GM18909 (cell line): Measurements from ENCODE around the gene SURF4.
"Not testable (repeated sequence)": the region's sequence is repeated elsewhere in the genome, so short reads cannot be mapped to it uniquely, and the experiment has no call there.

ENCODE experiments used
- ATAC-seq: cut with Tn5 transposase; IDR thresholded peaks from one replicate; pipeline ENCODE4 v1.9.1; 2021; ENCODE audit warnings: mild to moderate bottlenecking; ENCODE audit not compliant: unreplicated experiment, poor library complexity

The SURF4 gene

DNA sequence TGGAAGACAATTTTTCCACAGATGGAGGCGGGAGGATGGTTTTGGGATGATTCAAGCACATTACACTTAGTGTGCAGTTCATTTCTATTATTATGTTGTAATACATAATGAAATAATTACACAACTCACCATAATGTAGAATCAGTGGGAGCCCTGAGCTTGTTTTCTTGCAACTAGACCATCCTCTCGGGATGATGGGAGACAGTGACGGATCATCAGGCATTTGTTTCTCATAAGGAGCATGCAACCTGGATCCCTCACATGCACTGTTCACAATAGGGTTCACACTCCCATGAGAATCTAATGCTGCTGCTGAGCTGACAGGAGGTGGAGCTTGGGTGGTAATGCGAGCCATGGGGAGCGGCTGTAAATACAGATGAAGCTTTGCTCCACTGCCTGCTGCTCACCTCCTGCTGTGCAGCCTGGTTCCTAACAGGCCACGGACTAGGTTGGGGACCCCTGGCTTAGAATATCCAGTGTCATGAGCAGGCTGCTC lies 1.9 kb upstream of the SURF4 start:
- ATAC-seq, result no peak

DNA sequence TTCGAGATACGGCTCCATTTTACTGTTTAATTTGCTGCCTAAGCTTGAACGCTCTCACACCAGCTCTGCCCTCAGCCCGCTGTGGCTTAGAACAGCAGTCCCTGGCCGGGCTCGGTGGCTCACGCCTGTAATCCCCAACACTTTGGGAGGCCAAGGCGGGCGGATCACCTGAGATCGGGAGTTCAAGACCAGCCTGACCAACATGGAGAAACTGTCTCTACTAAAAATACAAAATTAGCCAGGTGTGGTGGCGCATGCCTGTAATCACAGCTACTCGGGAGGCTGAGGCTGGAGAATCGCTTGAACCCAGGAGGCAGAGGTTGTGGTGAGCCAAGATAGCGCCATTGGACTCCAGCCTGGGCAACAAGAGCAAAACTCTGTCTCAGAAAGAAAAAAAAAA lies 1.4 kb upstream of the SURF4 start:
- ATAC-seq, result not testable (repeated sequence)

DNA sequence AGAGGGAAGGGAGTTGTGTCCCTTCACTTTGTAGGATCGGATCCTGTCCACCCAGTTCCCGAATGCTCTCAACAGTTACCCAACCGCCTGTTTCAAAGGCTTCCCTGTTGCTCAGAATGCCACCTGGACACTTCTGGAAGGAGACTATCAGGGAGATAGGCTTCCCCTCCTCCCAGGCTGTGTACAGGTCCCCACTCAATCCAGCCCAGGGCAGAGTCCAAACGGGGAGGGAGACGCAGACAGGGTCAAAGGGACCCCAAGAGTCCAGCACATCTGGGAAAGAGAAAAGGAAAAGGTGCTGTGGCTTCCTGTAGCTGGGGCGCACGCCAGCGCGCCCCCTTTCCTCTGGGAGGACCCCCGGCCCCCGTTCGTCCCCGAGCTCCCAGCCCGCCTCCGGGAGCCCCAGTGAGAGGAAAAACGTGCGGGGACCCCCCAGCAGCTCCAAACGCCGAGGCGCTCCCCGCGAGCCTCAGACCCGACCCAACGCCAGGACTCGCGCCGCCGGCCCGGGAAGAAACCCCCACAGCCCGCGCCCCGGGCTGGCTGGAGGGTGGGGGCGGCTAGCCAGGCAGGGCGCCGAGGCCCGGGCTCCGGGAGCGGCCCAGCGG lies 640 bp downstream of the SURF4 start:
- ATAC-seq, result peak; percentile 8

- no peak for ATAC-seq
Observed at GRCh38 chr9:133374612-133375115, 1.2 kb downstream of the SURF4 start.

- ATAC-seq, result no peak
Observed at GRCh38 chr9:133372144-133372543, 3.7 kb downstream of the SURF4 start.

- ATAC-seq, result no peak
Observed at GRCh38 chr9:133371261-133371711, 4.6 kb downstream of the SURF4 start.

DNA sequence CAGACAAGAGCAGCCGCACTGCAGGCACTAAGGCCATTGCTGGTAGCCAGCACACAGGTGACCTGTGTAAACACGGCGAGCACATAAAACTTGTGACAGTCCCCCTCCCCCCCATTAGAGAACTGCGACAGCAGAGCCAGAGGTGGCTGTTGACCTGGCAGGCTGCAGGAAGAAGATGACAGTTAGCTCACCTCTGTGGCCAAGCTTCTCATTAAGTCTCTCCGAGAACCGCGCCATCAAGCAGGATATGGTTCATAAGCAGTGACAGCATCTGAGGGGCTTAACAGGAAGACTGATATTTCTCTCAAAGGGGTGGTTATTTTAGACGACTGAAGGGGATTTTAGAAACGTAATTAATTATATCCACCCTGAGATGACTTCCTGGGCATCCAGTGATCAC lies 5.2 kb downstream of the SURF4 start:
- no peak for ATAC-seq

DNA sequence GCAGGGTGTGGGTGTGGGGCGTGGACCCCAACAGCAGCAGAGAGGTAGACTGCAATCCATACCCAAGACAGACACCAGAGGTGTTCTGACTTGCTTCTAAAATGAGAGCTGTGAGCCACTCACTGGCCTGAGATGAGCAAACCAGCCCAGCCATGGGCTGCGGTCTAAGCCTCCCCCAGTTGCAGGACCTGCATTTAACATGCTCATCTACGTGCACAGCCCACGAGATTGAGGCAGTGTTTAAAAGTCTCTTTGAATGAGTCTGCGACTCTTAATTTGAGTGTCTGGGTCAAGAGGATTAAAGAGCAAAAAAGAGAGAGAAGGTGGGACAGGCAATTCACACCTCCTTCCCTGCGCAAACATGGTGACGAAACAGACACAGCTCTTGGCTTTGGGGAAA lies 5.9 kb downstream of the SURF4 start:
- ATAC-seq, result no peak

GRCh38 chr9:133369422-133369821 lies 6.4 kb downstream of the SURF4 start:
- ATAC-seq, result no peak

DNA sequence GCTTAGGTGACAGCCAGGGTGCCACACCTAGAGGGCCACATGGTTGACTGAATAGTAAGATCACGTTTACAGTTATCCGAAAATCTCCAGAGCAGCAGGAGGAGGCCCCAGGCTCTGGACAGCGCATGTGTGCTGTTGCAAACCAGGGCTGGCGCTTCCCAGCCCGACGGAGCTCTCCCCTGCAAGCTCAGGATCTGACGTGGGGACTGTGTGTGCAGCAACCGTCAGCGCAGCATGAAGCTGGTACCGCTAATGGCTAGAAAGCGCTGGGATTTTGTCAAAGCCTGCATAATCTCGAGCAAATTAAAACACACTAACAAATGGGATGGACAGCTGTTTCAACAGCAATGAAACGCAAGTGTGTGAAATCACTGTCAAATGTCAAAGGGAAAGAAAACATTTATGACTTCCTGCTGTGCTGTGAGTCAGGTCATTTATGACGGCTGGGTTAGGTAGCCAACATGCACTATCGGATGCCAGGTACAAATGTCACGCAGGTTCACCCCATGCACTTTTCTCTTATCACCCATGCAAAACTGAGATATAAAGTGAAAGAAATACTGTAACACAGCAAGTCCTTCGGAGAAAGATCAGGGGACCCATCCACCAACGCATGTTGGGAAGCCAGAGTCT lies 7.5 kb downstream of the SURF4 start:
- ATAC-seq, result no peak

DNA sequence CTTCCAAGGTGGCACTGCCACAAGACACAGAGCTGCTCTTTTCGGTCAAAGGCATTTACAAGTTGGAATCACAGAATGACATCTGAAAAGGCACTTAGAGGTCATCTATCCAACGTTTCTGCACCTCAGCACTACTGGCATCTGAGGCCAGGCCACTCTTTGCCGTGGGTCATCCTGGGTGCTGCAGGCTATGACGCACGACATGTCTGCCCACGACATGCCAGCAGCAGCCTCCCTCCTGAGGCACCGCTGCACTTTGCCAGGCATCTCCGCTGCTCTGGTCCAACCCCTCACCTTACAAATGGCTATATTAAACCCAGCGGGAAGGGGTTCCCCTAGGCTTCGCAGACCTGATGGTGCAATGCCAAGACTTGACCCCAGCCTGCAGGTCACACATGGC lies 8.1 kb downstream of the SURF4 start:
- no peak for ATAC-seq

- no peak for ATAC-seq
Observed at GRCh38 chr9:133367221-133367620, 8.6 kb downstream of the SURF4 start.

GRCh38 chr9:133366435-133366834 lies 9.4 kb downstream of the SURF4 start:
- no peak for ATAC-seq

DNA sequence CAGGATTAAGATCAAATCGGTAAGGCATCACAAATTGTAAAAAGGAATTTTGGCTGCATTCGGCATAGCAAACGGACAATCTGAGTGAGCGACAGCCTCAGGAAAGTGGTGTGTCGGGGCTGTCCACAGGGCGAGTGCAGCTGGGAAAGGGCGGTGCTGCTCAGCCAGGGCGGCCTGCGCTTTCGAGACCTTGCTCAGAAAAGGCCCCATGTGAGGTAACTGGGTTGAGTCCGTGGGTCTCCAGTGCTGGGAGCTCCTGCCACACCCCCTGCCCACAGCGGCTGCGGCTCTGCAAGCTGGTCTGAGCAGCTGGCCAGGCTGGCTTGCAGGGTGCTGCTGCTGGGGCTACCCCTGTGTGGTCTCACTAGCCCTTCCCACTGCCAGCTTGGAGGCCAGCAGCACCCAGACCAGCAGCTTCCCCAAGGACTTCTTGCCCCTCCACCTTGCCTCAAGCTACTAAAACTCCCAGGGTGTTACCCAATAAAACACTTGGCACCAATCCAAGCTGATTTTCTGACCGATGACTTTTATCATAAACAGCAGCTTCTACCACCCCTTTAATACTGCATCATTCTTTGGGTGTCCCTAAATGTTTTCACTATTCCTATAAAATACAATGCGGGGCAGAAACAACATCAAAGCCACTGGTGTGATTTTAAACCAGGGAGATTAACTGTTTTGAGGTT lies 13.4 kb downstream of the SURF4 start:
- ATAC-seq, result no peak

DNA sequence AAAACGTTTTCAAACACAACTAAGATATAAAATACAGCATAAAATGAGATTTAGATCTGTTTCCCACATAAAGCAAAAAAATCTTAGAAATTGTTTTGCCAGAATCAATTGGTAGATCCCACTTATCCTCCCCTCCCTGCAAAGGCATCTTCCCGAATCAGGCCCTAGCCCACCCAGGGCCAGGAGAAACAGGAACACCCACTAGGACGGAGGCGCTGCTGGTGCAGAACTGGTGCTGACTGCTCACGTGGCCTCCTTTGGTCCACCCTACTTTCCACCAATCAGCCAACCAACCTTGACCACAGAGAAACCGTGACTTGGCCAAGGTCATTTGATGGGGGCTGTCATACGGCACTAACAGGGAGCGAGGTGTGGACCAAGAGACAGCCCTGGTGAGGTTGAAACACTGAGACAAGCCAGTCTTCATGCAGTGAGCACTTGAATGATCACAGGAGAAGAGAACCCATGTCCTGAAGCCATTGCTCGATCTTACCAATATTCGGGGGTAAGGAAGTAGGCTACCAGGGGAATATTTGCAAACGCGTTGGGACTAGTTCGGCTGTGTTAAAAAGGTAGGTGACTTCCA lies 14.3 kb downstream of the SURF4 start:
- no peak for ATAC-seq

DNA sequence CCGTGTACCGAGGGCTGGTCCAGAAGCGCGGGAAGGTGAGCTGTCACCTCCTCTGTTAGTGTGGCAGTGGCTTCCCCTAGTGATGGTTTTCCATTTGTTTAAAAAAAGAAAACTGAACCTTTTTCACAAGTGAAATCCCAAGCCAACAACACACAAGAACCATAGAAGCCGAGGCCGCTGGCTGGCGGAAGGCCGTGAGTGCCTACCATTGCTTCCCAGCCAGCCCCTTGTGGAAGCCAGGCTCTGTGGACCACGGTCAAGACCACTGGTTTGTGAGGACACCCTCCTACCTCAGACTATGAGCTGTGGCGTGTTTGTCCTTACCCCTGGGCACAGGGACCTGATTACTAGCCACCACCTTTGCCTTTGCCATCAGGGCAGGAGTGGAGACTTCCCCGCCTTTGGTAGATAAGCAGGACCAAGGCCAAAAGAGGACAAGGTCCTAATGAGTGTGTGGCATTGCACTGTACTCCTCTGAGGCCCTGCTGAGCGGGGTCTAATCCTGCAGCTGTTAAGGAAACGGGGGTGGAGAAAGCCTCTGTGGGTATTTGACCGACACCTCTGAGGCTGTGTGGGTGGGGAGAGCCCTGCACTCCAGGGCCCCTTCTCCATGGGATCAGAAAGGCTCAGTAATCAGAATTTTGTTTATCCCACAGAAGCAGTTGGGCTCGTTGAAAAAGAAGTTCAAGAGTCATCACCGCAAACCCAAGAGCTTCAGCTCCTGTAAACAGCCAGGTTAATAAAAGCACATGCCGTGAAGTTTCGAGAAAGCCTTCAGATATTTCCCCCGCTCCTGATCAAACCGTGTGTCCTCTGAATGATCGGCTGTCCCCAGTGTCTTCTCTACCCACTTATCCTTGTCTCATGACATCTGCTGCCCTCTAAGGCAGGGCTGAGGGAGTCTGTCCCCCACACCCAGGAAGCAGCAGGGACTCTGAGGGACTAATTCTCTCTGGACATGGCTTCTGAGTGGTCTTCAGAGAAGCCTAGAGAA lies 15.2 kb downstream of the SURF4 start:
- ATAC-seq, result no peak

DNA sequence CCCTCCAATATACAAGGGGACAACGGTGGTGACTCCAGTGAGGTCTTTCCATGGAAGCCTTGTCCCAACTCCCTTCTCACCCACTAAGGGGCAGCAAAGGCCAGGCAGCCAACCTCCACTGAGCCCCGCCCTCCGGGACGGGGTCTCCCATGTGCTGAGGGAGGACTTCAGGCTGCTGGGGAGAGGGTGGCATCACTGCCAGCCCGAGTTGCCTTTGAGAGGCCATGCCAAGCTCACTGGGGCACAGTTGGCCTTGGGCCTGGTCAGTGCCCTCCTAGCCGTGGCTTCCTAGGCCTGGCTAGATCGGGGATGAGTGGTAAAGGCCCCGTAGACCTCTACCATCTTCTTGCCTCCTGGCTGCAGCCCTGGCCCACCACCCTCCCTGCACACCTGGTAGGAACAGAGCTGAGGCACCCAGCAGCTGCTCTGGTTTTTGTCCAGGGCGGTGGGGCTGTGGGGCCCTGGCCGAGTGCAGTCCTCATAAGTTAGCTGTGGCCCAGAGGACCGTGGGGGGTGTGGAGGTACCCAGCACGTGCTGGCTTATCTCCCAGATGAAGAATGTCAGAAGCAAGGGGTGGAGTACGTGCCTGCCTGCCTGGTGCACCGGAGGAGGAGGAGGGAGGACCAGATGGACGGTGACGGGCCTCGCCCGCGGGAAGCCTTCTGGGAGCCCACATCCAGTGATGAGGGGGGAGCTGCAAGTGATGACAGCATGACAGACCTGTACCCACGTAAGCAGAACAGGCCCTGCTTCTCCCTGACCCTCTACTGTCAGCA lies 16.3 kb downstream of the SURF4 start:
- ATAC-seq, result no peak

DNA sequence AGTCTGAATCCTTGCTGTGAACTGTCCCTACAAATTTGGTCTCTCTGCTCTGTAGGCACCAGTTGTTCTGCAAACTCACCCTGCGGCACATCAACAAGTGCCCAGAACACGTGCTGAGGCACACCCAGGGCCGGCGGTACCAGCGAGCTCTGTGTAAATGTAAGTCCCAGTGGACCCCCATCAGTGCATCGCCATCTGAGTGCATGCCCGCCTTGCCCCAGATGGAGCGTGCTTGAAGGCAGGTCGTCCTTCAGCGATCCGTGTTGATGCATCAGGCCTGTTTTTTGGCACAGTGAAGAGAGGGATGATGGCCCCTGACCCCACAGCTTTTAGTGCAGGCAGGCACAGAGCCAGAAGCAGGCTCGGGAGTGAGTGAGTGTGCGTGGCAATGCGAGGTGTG lies 18.2 kb downstream of the SURF4 start:
- ATAC-seq, result no peak
